ENCODE measurements around the gene FBXO41.

DNA sequence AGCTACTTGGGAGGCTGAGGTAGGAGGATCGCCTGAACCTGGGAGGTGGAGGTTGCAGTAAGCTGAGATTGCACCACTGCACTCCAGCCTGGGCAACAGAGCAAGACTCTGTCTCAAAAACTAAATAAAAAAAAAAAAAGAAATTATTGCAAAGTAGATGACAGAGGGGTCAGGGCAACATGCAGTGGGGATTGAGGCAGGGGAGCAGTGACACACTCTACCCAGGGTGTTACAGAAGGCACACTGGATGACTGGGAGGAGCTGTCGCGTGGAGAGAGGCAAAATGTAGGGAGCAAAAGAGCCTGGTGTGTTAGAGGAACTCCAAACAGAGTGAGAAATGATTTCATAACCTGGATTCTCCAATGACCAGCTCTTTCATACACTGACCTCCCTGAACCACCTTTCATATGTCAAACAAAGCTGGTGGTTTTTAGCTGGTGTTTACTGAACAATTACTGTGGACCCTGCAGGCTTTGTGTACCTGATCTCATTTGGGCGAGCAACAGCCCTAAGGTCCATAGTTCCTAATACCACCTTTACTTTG, 22.1 kb downstream of the FBXO41 start:
- no peak for TF ChIP-seq POLR2A (IDR thresholded peaks at IDR 0.05; ENCODE audit: low read depth, low read length)
- no peak for TF ChIP-seq TAF1 (IDR thresholded peaks at IDR 0.05; ENCODE audit: low read depth, low read length)
- TF ChIP-seq POLR2AphosphoS5 (IDR thresholded peaks at IDR 0.05; ENCODE audit: low read depth, low read length): no peak
- TF ChIP-seq PAX5 (IDR thresholded peaks at IDR 0.05; ENCODE audit: insufficient read depth, low read length, severe bottlenecking): no peak
- no peak for TF ChIP-seq POU2F2 (IDR thresholded peaks at IDR 0.05; ENCODE audit: low read depth, low read length)
- TF ChIP-seq SPI1 (IDR thresholded peaks at IDR 0.05; ENCODE audit: low read depth, low read length): no peak

Measured in GM12891 (cell line).